Hepatocyte (in vitro differentiated cells): ENCODE measurements around the gene SMTN. TPM values are rescaled to one million over a fixed set of nuclear protein-coding genes. Genes with fewer than 3 reads are reported as not detected.
A peak's percentile ranks its signal among the peaks of the same experiment; 100 is the strongest.

Experiments used
- DNase-seq: peaks from one replicate; pipeline ENCODE4 v3.0.0-alpha.2; 2016; ENCODE audit warnings: low spot score
- H2AFZ ChIP-seq: fragments of 200-600 bp; sonication (generic); 2 replicates; pipeline ENCODE4 v1.6.0; 2016; ENCODE audit warnings: antibody characterized with exemption, mild to moderate bottlenecking
- H3K27ac ChIP-seq: fragments of 200-600 bp; sonication (generic); 2 replicates; pipeline ENCODE4 v1.5.1; 2016; ENCODE audit warnings: mild to moderate bottlenecking
- H3K27me3 ChIP-seq: fragments of 200-600 bp; sonication (generic); 2 replicates; pipeline ENCODE4 v1.6.1; 2016
- H3K36me3 ChIP-seq: fragments of 200-600 bp; sonication (generic); replicated peaks from 2 replicates; pipeline ENCODE4 v1.5.1; 2016; ENCODE audit warnings: low read depth; ENCODE audit not compliant: insufficient read depth
- H3K4me1 ChIP-seq: fragments of 200-600 bp; sonication (generic); 2 replicates; pipeline ENCODE4 v1.5.1; 2016; ENCODE audit warnings: mild to moderate bottlenecking, moderate library complexity; ENCODE audit not compliant: insufficient read depth
- H3K4me2 ChIP-seq: fragments of 200-600 bp; sonication (generic); 2 replicates; pipeline ENCODE4 v1.6.0; 2016
- H3K4me3 ChIP-seq: fragments of 200-600 bp; sonication (generic); 2 replicates; pipeline ENCODE4 v1.5.1; 2016; ENCODE audit warnings: mild to moderate bottlenecking
- H3K79me2 ChIP-seq: fragments of 200-600 bp; sonication (generic); 2 replicates; pipeline ENCODE4 v1.6.0; 2017; ENCODE audit warnings: mild to moderate bottlenecking
- H3K9me2 ChIP-seq: fragments of 200-600 bp; sonication (generic); replicated peaks from 2 replicates; pipeline ENCODE4 v1.6.0; 2017; ENCODE audit warnings: mild to moderate bottlenecking; ENCODE audit not compliant: insufficient read depth
- H3K9me3 ChIP-seq: fragments of 200-600 bp; sonication (generic); 2 replicates; pipeline ENCODE4 v1.5.1; 2016; ENCODE audit warnings: low read depth, mild to moderate bottlenecking
- H4K20me1 ChIP-seq: fragments of 200-600 bp; sonication (generic); 2 replicates; pipeline ENCODE4 v1.6.0; 2016; ENCODE audit warnings: mild to moderate bottlenecking; ENCODE audit not compliant: insufficient read depth, poor library complexity, severe bottlenecking
- EZH2 ChIP-seq: fragments of 200-600 bp; sonication (generic); IDR thresholded peaks from 2 replicates; pipeline ENCODE4 v1.6.1; 2016; ENCODE audit warnings: antibody characterized with exemption, mild to moderate bottlenecking, borderline replicate concordance
- EZH2phosphoT487 ChIP-seq: fragments of 200-600 bp; sonication (generic); IDR thresholded peaks from one replicate; pipeline ENCODE4 v1.6.1; 2018; ENCODE audit warnings: antibody characterized with exemption, mild to moderate bottlenecking, low read depth, moderate library complexity; ENCODE audit not compliant: unreplicated experiment, severe bottlenecking
- WGBS: methylation state at CpG from one replicate; pipeline ENCODE4 v1.1.6; 2016; ENCODE audit warnings: low lambda C conversion rate; ENCODE audit errors: missing lambda C conversion rate; 5-methylcytosine and 5-hydroxymethylcytosine counted together
- polyA plus RNA-seq: library from polyadenylated mRNA; unstranded; fragments of >200 nt; fragmentation: Nextera tagmentation; extraction: Ambion mirVana; gene quantifications from 2 replicates; pipeline ENCODE4 v1.2.1, GENCODE V29; 2016
- total RNA-seq: library from RNA; depleted of rRNA; stranded (reverse); fragments of >200 nt; gene quantifications from 2 replicates; pipeline ENCODE4 v1.2.3, GENCODE V29; 2014
- TF ChIP-seq, protein P1 (sequence below): fragments of 200-600 bp; sonication (generic); IDR thresholded peaks from 2 replicates; pipeline ENCODE4 v1.5.1; 2016; ENCODE audit warnings: antibody characterized with exemption, mild to moderate bottlenecking; ENCODE audit not compliant: poor library complexity

Gene SMTN
- total and polyA plus RNA-seq, 2 experiments from 2014 or later: 64.7 to 88.7 TPM

DNA sequence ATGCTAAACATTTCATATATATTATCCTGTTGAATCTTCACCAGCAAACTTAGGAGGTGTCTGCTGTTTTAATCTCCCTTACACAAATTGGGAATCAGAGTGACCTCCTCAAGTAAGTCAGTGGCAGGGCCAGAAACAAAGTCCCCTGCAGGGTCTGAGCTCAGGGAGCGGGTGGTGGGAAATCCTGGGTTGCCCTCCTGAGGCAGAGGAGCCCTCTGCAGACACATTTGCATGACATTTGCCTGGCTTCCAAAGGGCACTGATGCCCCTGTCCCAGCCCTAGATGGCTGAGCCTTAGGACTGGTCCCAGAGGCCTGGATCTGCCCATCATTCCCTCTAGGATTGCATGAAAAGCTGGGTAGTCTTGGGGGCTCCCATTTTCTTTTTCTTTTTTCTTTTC lies 39.5 kb downstream of the SMTN start:
- Histone ChIP-seq H3K4me3 (no peak overlapping the region), H3K4me1 (peaks cover 17% of the 10 kb centered on the region), H3K79me2 (no peaks in the 10 kb centered on the region), H3K9me2 (no peaks in the 10 kb centered on the region), H4K20me1 (no peaks in the 10 kb centered on the region), H3K36me3 (no peaks in the 10 kb centered on the region), H2AFZ (no peak overlapping the region), H3K27me3 (no peaks in the 10 kb centered on the region), H3K4me2 (no peak overlapping the region), H3K27ac (no peak overlapping the region), H3K9me3 (no peaks in the 10 kb centered on the region)
- TF ChIP-seq, protein P1, sequence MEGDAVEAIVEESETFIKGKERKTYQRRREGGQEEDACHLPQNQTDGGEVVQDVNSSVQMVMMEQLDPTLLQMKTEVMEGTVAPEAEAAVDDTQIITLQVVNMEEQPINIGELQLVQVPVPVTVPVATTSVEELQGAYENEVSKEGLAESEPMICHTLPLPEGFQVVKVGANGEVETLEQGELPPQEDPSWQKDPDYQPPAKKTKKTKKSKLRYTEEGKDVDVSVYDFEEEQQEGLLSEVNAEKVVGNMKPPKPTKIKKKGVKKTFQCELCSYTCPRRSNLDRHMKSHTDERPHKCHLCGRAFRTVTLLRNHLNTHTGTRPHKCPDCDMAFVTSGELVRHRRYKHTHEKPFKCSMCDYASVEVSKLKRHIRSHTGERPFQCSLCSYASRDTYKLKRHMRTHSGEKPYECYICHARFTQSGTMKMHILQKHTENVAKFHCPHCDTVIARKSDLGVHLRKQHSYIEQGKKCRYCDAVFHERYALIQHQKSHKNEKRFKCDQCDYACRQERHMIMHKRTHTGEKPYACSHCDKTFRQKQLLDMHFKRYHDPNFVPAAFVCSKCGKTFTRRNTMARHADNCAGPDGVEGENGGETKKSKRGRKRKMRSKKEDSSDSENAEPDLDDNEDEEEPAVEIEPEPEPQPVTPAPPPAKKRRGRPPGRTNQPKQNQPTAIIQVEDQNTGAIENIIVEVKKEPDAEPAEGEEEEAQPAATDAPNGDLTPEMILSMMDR: no peak
- TF ChIP-seq EZH2: no peak
- no peak for TF ChIP-seq EZH2phosphoT487
- DNase-seq: no peak
- 94% methylated on average over 1 of the region's 1 CpG for WGBS

DNA sequence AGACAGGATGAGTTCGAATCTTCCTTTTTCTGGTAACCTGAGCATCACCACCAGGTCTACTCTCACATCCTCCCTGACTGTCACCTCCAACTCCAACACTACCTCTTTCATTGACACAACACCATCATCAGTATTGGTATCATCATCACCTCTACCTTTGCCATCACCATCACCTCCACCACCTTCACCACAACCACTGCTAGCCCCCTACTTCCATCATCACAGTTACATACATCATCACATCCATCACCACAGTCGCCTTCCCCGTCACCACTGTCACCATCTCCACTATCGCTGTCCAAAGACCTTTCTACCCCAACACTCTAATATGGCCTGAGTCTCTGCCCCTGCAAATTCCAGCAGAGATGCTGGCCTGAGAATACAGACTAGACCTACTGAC lies 40.3 kb downstream of the SMTN start:
- no peak for DNase-seq

DNA sequence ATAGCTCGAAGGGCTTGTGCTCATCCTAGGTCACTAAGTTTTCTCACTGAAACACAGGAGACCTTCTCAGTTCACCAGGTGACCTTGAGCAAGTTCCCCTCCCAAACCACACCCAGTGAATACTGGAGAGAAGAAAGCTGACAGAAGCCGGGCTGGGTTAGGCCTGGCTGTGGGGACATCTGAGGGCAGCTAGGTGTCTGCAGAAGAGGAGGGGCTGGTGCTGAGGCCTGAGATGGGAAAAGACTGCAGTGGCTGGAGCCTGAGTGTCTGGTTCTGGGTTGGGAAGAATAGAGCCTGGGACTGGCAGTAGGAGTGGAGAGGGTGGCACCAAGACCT lies 41.0 kb downstream of the SMTN start:
- no peak for DNase-seq
- no peaks in the 10 kb centered on the region for H3K9me2 ChIP-seq
- no peaks in the 10 kb centered on the region for H3K79me2 ChIP-seq
- no peaks in the 10 kb centered on the region for H3K36me3 ChIP-seq
- H4K20me1 ChIP-seq: no peaks in the 10 kb centered on the region
- H3K4me2 ChIP-seq: peak overlapping the region; percentile 91
- peak overlapping the region; percentile 45 for H2AFZ ChIP-seq
- no peaks in the 10 kb centered on the region for H3K9me3 ChIP-seq
- TF ChIP-seq EZH2 (no peak), EZH2phosphoT487 (no peak)
- TF ChIP-seq, protein P1: no peak
- no peaks in the 10 kb centered on the region for H3K27me3 ChIP-seq
- 77% methylated on average over 2 of the region's 2 CpGs for WGBS
- H3K4me1 ChIP-seq: peaks cover 17% of the 10 kb centered on the region
- H3K4me3 ChIP-seq: no peak overlapping the region
- peak overlapping the region; percentile 82 for H3K27ac ChIP-seq

More for the DNA sequence above, 40.3 kb downstream of the SMTN start:
- Histone ChIP-seq H3K4me3 (no peak overlapping the region), H3K4me2 (no peak overlapping the region), H3K36me3 (no peaks in the 10 kb centered on the region), H3K27me3 (no peaks in the 10 kb centered on the region), H3K9me2 (no peaks in the 10 kb centered on the region), H2AFZ (no peak overlapping the region), H3K27ac (no peak overlapping the region), H3K9me3 (no peaks in the 10 kb centered on the region), H3K79me2 (no peaks in the 10 kb centered on the region), H4K20me1 (no peaks in the 10 kb centered on the region), H3K4me1 (peaks cover 17% of the 10 kb centered on the region)
- no peak for TF ChIP-seq EZH2
- TF ChIP-seq, protein P1: no peak
- no peak for TF ChIP-seq EZH2phosphoT487
- WGBS: 96% methylated on average over 4 of the region's 4 CpGs
